Endothelial cell of umbilical vein (primary cell): ENCODE measurements around the gene SERGEF. TPM values are rescaled to one million over a fixed set of nuclear protein-coding genes. Genes with fewer than 3 reads are reported as not detected.

Source experiments
- BruUV-seq: library from RNA; stranded (reverse); fragments of 400-500 nt; replicated peaks from 2 replicates; lab custom pipeline; 2021; lab: Mats Ljungman, UMichigan
- CTCF ChIA-PET: fragments of 300-600, 350-600 bp; sonication (Branson Sonifier 250); formaldehyde crosslinking; loops from one replicate; lab custom pipeline; 2021; ENCODE audit warnings: antibody characterized with exemption, inconsistent platforms; lab: Charles Lee
- POLR2A ChIA-PET: fragments of 300-600, 350-600 bp; sonication (Branson Sonifier 250); formaldehyde crosslinking; loops from one replicate; lab custom pipeline; 2021; ENCODE audit warnings: antibody characterized with exemption, inconsistent platforms; lab: Charles Lee
- DNase-seq: peaks from one replicate; pipeline ENCODE4 v3.0.0-alpha.2; 2011; ENCODE audit warnings: low read depth, low spot score
- FAIRE-seq: peaks from 2 replicates; lab custom pipeline; 2011; peaks lifted over from hg19 to GRCh38; lab: Jason Lieb, UNC
- H2AFZ ChIP-seq: 2 replicates; pipeline ENCODE4 v1.6.0; 2012; ENCODE audit warnings: low read depth, low read length, control low read depth, inconsistent platforms
- H3K27ac ChIP-seq: 2 replicates; pipeline ENCODE4 v1.5.1; 2011; ENCODE audit warnings: low read depth, mild to moderate bottlenecking, control low read depth, low read length, moderate library complexity; ENCODE audit not compliant: insufficient read depth
- H3K27me3 ChIP-seq, 2 experiments: 2 replicates each; pipeline versions ENCODE4 v1.6.0 to v1.6.1; 2011; ENCODE audit warnings: low read length in 2 of 2, mixed read lengths in 1 of 2; ENCODE audit not compliant: control insufficient read depth in 2 of 2, insufficient read depth in 2 of 2
- H3K36me3 ChIP-seq, 2 experiments: 2 replicates in 1 of 2; 3 replicates in 1 of 2; pipeline ENCODE4 v1.5.1; 2011; ENCODE audit warnings: low read length in 2 of 2, mild to moderate bottlenecking in 1 of 2, moderate library complexity in 1 of 2; ENCODE audit not compliant: control insufficient read depth in 2 of 2, insufficient read depth in 2 of 2; ENCODE audit errors: extremely low read depth in 1 of 2
- H3K4me1 ChIP-seq: 3 replicates; pipeline ENCODE4 v1.5.1; 2011; ENCODE audit warnings: mild to moderate bottlenecking, low read length; ENCODE audit not compliant: control insufficient read depth, insufficient read depth; ENCODE audit errors: extremely low read depth
- H3K4me2 ChIP-seq: 2 replicates; pipeline ENCODE4 v1.6.1; 2011; ENCODE audit warnings: low read length, control low read depth, mixed read lengths; ENCODE audit not compliant: insufficient read depth
- H3K4me3 ChIP-seq, 3 experiments: fragments of 200-600 bp in 1 of 3; sonication (generic), shearing (Covaris generic) in 1 of 3; replicated peaks in 1 of 3; 2 replicates each; pipeline ENCODE4 v1.5.1; 2011 to 2016; ENCODE audit warnings: control low read depth in 3 of 3, low read length in 3 of 3, mild to moderate bottlenecking in 2 of 3, inconsistent platforms in 1 of 3, low read depth in 1 of 3, moderate library complexity in 1 of 3; ENCODE audit not compliant: insufficient read depth in 1 of 3
- H3K79me2 ChIP-seq: 2 replicates; pipeline ENCODE4 v1.6.0; 2012; ENCODE audit warnings: low read length, inconsistent platforms; ENCODE audit not compliant: control insufficient read depth, insufficient read depth
- H3K9ac ChIP-seq: replicated peaks from 2 replicates; pipeline ENCODE3; 2011; ENCODE audit warnings: low read length, control low read depth; ENCODE audit not compliant: insufficient read depth; ENCODE audit errors: extremely low read depth
- H3K9me1 ChIP-seq: replicated peaks from 3 replicates; pipeline ENCODE4 v1.6.0; 2011; ENCODE audit warnings: mild to moderate bottlenecking, low read length; ENCODE audit not compliant: control insufficient read depth, insufficient read depth; ENCODE audit errors: extremely low read depth
- H3K9me3 ChIP-seq: replicated peaks from 2 replicates; pipeline ENCODE4 v1.5.1; 2012; ENCODE audit warnings: low read length, inconsistent platforms; ENCODE audit not compliant: control insufficient read depth, insufficient read depth
- H4K20me1 ChIP-seq: replicated peaks from 2 replicates; pipeline ENCODE3; 2011; ENCODE audit warnings: mild to moderate bottlenecking, low read length; ENCODE audit not compliant: control insufficient read depth, insufficient read depth; ENCODE audit errors: extremely low read depth
- CTCF ChIP-seq, 2 donors: IDR thresholded peaks; 1 replicate in 1 of 2; 2 replicates in 1 of 2; pipeline ENCODE4 v1.5.1; 2011; ENCODE audit warnings: low read length in 2 of 2, mild to moderate bottlenecking in 2 of 2, moderate library complexity in 2 of 2, control low read depth in 1 of 2, inconsistent platforms in 1 of 2, low read depth in 1 of 2; ENCODE audit not compliant: insufficient read depth in 1 of 2; ENCODE audit errors: extremely low read depth in 1 of 2
- EZH2 ChIP-seq: IDR thresholded peaks from 2 replicates; pipeline ENCODE4 v1.6.1; 2012; ENCODE audit warnings: borderline replicate concordance, low read depth, mild to moderate bottlenecking, moderate library complexity, low read length, inconsistent platforms; ENCODE audit not compliant: severe bottlenecking
- FOS ChIP-seq: IDR thresholded peaks from 2 replicates; pipeline ENCODE4 v1.6.1; 2011; ENCODE audit warnings: mild to moderate bottlenecking, low read length, moderate library complexity, borderline replicate concordance; ENCODE audit not compliant: insufficient read depth
- GATA2 ChIP-seq: IDR thresholded peaks from 2 replicates; pipeline ENCODE4 v1.7.0; 2011; ENCODE audit warnings: low read depth, mild to moderate bottlenecking, moderate library complexity, mixed read lengths, low read length; ENCODE audit not compliant: insufficient read length, insufficient read depth
- JUN ChIP-seq: IDR thresholded peaks from 2 replicates; pipeline ENCODE4 v1.6.1; 2011; ENCODE audit warnings: borderline replicate concordance, low read depth; ENCODE audit not compliant: insufficient read length, insufficient read depth
- MAX ChIP-seq: IDR thresholded peaks from 2 replicates; pipeline ENCODE4 v1.6.1; 2011; ENCODE audit not compliant: insufficient read depth, insufficient read length
- MYC ChIP-seq: IDR thresholded peaks from one replicate; pipeline ENCODE4 v1.6.1; 2011; ENCODE audit warnings: mild to moderate bottlenecking, low read depth, low read length
- POLR2A ChIP-seq: IDR thresholded peaks from 2 replicates; pipeline ENCODE4 v1.6.1; 2012; ENCODE audit warnings: low read depth, mild to moderate bottlenecking, control low read depth, low read length
- POLR2AphosphoS5 ChIP-seq: IDR thresholded peaks from 2 replicates; pipeline ENCODE4 v1.6.1; 2012; ENCODE audit warnings: low read depth, mild to moderate bottlenecking, control low read depth, low read length, moderate library complexity; ENCODE audit not compliant: insufficient read depth
- dilution Hi-C: fragments of 300-500 bp; cut with MboI; formaldehyde crosslinking; loops from one replicate; pipeline ENCODE4 v1.15.0; 2019; ENCODE audit warnings: low sequenced_read_pairs; ENCODE audit not compliant: extremely low pct_ligation_motif_present
- intact Hi-C: fragments of 100-400 bp; cut with micrococcal nuclease; formaldehyde crosslinking; loops from one replicate; pipeline ENCODE4 v1.10.0; 2022
- polyA plus RNA-seq, 4 experiments: library from polyadenylated mRNA; depleted of rRNA in 3 of 4; stranded (reverse) in 3 of 4; unstranded in 1 of 4; fragments of >200 nt; gene quantifications; 2 replicates each; pipeline versions ENCODE4 v1.2.1 to v1.2.3, GENCODE V29; 2011 to 2012; ENCODE audit warnings: missing spikeins in 1 of 4
- total RNA-seq: library from RNA; stranded (reverse); gene quantifications from 2 replicates; pipeline ENCODE4 v1.2.3, GENCODE V29; 2021

Gene SERGEF
- total and polyA plus RNA-seq, 2 donors (not counting 3 experiments of a cell fraction or from before 2014, with no cell fraction given), result 8.7 to 16.7 TPM

DNA sequence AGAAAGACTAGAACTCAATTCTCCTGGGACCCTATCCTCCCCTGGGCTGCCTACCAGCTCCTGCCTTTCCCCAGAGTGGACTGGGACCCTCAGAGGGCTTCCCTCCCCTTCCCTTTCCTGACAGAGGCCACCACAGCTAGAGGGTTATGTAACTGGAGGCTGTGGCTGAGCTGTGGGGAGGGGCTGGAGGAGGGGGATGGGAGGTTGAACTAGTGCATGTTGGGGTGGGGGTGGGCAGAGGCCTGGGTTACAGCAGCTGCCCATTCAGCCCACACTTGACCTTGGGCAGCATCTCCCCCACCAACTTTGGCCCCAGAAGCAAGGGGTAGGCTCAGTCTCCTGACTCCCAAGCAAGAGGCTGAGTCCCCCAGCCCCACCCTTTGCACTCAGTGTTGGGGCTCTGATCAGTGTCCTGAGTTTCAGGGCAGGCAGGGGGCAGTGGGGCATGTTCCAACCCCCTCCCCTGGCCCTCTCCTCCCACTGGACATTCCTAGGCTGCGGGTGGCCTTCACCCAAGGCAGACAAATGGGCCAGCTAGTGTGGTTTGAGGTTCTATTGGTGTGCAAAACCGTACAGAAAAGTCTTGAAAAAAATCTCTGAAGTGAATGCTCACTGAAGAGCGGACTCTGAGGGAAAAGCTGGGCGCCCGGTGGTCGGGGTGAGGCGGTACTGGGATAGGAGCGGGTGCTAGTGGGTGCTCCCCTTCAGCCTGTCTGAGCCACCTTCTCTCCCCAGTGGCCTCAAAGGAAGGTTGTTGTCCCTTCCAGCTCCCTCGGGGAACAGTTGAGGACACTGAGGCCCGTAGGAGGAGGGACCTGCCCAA lies 274.5 kb downstream of the SERGEF start:
- H3K4me3 ChIP-seq, result no peak overlapping the region
- H3K36me3 ChIP-seq, result no peaks in the 10 kb centered on the region
- CTCF ChIA-PET, result interaction anchor here (1.5 kb wide), 1 partner anchor 240 kb away, joined by 5 read pairs; no protein-coding TSS in a partner anchor
- no peak overlapping the region for H3K27ac ChIP-seq
- DNase-seq, result no peak
- no peaks in the 10 kb centered on the region for H4K20me1 ChIP-seq
- no peak for FAIRE-seq
- H3K79me2 ChIP-seq, result no peaks in the 10 kb centered on the region
- dilution Hi-C loops (no loop called here), intact Hi-C loops (loop anchor here (5.0 to 10.0 kb wide), 2 partner anchors 246 to 366 kb away; partner anchors contain the start of gene SAAL1)
- no peaks in the 10 kb centered on the region for H3K9me1 ChIP-seq
- BruUV-seq, result no TSS peak
- H3K27me3 ChIP-seq, result peaks cover 44% of the 10 kb centered on the region in 2 experiments
- no peak overlapping the region for H3K4me2 ChIP-seq
- no peak overlapping the region for H3K9ac ChIP-seq
- H2AFZ ChIP-seq, result no peak overlapping the region
- no peaks in the 10 kb centered on the region for H3K9me3 ChIP-seq
- POLR2A ChIA-PET, result no interaction called here
- no peak for TF ChIP-seq EZH2
- TF ChIP-seq POLR2AphosphoS5, result no peak
- TF ChIP-seq MAX, result no peak
- no peak for TF ChIP-seq POLR2A
- TF ChIP-seq JUN, result no peak
- no peak for TF ChIP-seq MYC
- TF ChIP-seq CTCF (IDR thresholded peaks at IDR 0.05; ENCODE audit: extremely low read depth in 1 of 2, insufficient read depth in 1 of 2, low read depth in 1 of 2, low read length in 2 of 2), result no peak
- no peak for TF ChIP-seq FOS
- TF ChIP-seq GATA2, result no peak
- H3K4me1 ChIP-seq, result peaks cover 7% of the 10 kb centered on the region

Other genes starting within 250 kb of the SERGEF start
- 0.07 and 0.42 TPM in 2 replicates for gene TPH1, start 33.2 kb upstream of the SERGEF start, total RNA-seq
- gene TPH1, start 33.2 kb upstream of the SERGEF start, polyA plus RNA-seq, result 0.05 and 0.07 TPM in 2 replicates
- gene SAAL1, start 93.0 kb upstream of the SERGEF start, total RNA-seq, result 22.1 and 24.2 TPM in 2 replicates
- gene SAAL1, start 93.0 kb upstream of the SERGEF start, polyA plus RNA-seq, result 8.0 and 9.5 TPM in 2 replicates
- gene MRGPRX3, start 119.5 kb upstream of the SERGEF start, total RNA-seq, result not detected in 2 replicates
- not detected in 2 replicates for gene MRGPRX3, start 119.5 kb upstream of the SERGEF start, polyA plus RNA-seq
- gene MRGPRX4, start 159.8 kb upstream of the SERGEF start, total RNA-seq, result not detected in 2 replicates
- gene MRGPRX4, start 159.8 kb upstream of the SERGEF start, polyA plus RNA-seq, result not detected in 2 replicates
- gene SAA4, start 223.8 kb upstream of the SERGEF start, total RNA-seq, result not detected in 2 replicates
- gene SAA4, start 223.8 kb upstream of the SERGEF start, polyA plus RNA-seq, result not detected in 2 replicates
- not detected in 2 replicates for gene SAA2, start 235.6 kb upstream of the SERGEF start, total RNA-seq
- not detected in 2 replicates for gene SAA2, start 235.6 kb upstream of the SERGEF start, polyA plus RNA-seq